DND-41 (cell line): ENCODE results near the gene BTG2.

Experiments used
- EZH2 ChIP-seq: IDR thresholded peaks from 3 replicates; pipeline ENCODE4 v1.6.1; 2012; ENCODE audit warnings: borderline replicate concordance, low read depth, mild to moderate bottlenecking, moderate library complexity, low read length, inconsistent platforms; ENCODE audit not compliant: severe bottlenecking
- TF ChIP-seq, protein P1 (sequence below): IDR thresholded peaks from 2 replicates; pipeline ENCODE4 v1.5.1; 2012; ENCODE audit warnings: borderline replicate concordance, low read length, moderate library complexity, mild to moderate bottlenecking; ENCODE audit not compliant: poor library complexity, severe bottlenecking; ENCODE audit errors: extremely low read depth

DNA sequence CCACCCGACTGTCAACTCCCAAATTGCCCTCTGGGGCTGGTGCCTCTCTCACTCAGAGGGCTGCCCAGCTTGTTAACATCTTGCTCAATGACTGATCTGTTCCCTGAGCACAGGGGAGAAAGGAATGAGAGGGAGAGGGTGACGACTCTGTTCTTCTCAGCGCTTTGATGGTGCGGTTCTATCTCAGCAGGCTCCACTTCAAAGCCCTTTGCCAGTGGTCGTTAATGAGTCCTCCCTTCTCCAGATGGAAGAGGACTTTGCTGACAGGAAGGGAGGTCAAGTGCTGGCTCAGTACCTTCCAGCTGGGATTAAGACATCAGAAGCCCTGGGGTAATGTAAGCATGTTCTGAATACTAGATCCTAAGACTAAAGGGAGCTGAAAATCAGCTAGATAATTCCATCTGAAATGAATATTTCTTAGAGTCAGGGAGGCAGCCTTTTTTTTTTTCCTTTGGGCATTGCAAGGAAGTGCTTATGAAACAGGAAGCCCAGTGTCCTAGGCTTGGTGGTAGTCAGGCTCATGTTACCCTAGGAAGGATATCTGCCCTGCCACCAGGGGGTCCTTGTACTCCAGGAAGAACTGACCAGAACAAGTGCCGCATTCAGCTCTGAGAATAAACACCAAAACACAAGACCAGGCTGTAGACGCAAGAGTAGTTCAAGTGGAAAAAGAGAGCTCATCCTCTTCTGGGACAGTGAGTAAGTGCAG is 40.9 kb downstream of the BTG2 start:
- TF ChIP-seq, protein P1, sequence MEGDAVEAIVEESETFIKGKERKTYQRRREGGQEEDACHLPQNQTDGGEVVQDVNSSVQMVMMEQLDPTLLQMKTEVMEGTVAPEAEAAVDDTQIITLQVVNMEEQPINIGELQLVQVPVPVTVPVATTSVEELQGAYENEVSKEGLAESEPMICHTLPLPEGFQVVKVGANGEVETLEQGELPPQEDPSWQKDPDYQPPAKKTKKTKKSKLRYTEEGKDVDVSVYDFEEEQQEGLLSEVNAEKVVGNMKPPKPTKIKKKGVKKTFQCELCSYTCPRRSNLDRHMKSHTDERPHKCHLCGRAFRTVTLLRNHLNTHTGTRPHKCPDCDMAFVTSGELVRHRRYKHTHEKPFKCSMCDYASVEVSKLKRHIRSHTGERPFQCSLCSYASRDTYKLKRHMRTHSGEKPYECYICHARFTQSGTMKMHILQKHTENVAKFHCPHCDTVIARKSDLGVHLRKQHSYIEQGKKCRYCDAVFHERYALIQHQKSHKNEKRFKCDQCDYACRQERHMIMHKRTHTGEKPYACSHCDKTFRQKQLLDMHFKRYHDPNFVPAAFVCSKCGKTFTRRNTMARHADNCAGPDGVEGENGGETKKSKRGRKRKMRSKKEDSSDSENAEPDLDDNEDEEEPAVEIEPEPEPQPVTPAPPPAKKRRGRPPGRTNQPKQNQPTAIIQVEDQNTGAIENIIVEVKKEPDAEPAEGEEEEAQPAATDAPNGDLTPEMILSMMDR, result no peak
- no peak for TF ChIP-seq EZH2
